Measurements from ENCODE around the gene RPS21.

- no peak for TF ChIP-seq CTCF (IDR thresholded peaks at IDR 0.05; ENCODE audit: poor library complexity, severe bottlenecking)
- TF ChIP-seq EZH2 (IDR thresholded peaks at IDR 0.05; ENCODE audit: borderline replicate concordance, insufficient read depth, low read length, poor library complexity, severe bottlenecking): no peak
- no peak for TF ChIP-seq RAD21 (conservative IDR thresholded peaks at IDR 0.05)
These were observed 41.7 kb downstream of the RPS21 start for GRCh38 chr20:62428396-62429295.

All from neural cell (in vitro differentiated cells).